T-helper 17 cell (primary cell): Measurements from ENCODE around the gene SLC35F3. TPM values are rescaled to one million over a fixed set of nuclear protein-coding genes. Genes with fewer than 3 reads are reported as not detected.
"Not testable (repeated sequence)": the region's sequence is repeated elsewhere in the genome, so short reads cannot be mapped to it uniquely, and the experiment has no call there.

ENCODE experiments used
- ATAC-seq: fragments of 150-1000 bp; cut with Tn5 transposase; 2 replicates; pipeline ENCODE4 v1.10.0; 2021; ENCODE audit warnings: mild to moderate bottlenecking, moderate library complexity
- DNase-seq, 3 donors: peaks; one replicate each; pipeline versions ENCODE4 v3.0.0 to v3.0.0-alpha.2; 2020 to 2021
- H3K9me3 ChIP-seq: one replicate; pipeline ENCODE4 v1.7.0; 2013; ENCODE audit warnings: low read length, mild to moderate bottlenecking; ENCODE audit not compliant: control insufficient read depth, poor library complexity, severe bottlenecking
- H3K27ac Mint-ChIP-seq: one replicate; pipeline ENCODE4 v1.8.0; 2022; ENCODE audit warnings: mild to moderate bottlenecking, moderate library complexity, mixed read lengths
- H3K27me3 Mint-ChIP-seq: one replicate; pipeline ENCODE4 v1.8.0; 2022; ENCODE audit warnings: mixed read lengths
- H3K36me3 Mint-ChIP-seq: one replicate; pipeline ENCODE4 v1.8.0; 2022; ENCODE audit warnings: low read depth, mixed read lengths
- H3K4me1 Mint-ChIP-seq: one replicate; pipeline ENCODE4 v1.8.0; 2022; ENCODE audit warnings: mild to moderate bottlenecking, mixed read lengths
- H3K4me3 Mint-ChIP-seq: one replicate; pipeline ENCODE4 v1.8.0; 2022; ENCODE audit warnings: mild to moderate bottlenecking, moderate library complexity, mixed read lengths
- total RNA-seq, 4 donors: library from RNA in 2 of 4; stranded (reverse) in 2 of 4; gene quantifications; one replicate each; pipeline ENCODE4 v1.2.3 and lab custom pipeline; 2022 to 2026

SLC35F3 gene
- total RNA-seq, 2 donors from 2014 or later: 0.10 TPM; not detected in 1

DNA sequence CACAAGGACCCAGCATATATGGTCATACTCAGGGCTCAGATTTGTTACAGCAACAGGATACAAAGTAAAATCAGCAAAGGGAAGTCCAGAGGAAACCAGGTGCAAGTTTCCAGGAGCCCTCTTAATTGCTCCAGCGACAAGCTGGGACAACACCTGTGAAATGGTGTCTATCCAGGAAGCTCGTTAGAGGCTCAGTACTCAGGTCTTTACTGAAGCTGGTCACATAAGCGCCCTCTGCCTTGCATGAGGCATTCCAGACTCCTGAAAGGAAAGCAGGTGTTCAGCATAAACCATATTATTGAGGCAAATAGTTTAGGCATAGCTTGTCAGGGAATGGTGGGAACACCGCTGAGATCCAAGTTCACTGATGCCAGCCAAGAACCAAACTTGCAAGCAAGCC is 231.0 kb downstream of the SLC35F3 start:
- ATAC-seq: no peak
- H3K4me3 Mint-ChIP-seq: peak overlapping the region; percentile 25
- H3K36me3 Mint-ChIP-seq: no peaks in the 10 kb centered on the region
- H3K27ac Mint-ChIP-seq: no peak overlapping the region
- no peaks in the 10 kb centered on the region for H3K4me1 Mint-ChIP-seq
- peaks cover 27% of the 10 kb centered on the region for H3K27me3 Mint-ChIP-seq
- no peaks in the 10 kb centered on the region for H3K9me3 ChIP-seq
- DNase-seq: no peak

- Mint-ChIP-seq H3K27me3 (peaks cover 23% of the 10 kb centered on the region), H3K4me1 (no peaks in the 10 kb centered on the region), H3K4me3 (no peak overlapping the region), H3K27ac (no peak overlapping the region), H3K36me3 (no peaks in the 10 kb centered on the region)
- ATAC-seq (no peak), DNase-seq (no peak)
- no peaks in the 10 kb centered on the region for H3K9me3 ChIP-seq
These were observed 231.6 kb downstream of the SLC35F3 start for GRCh38 chr1:234136073-234136472.

GRCh38 chr1:234139966-234140365 is 235.5 kb downstream of the SLC35F3 start:
- no peaks in the 10 kb centered on the region for H3K4me1 Mint-ChIP-seq
- H3K27ac Mint-ChIP-seq: no peak overlapping the region
- H3K36me3 Mint-ChIP-seq: no peaks in the 10 kb centered on the region
- no peaks in the 10 kb centered on the region for H3K9me3 ChIP-seq
- ATAC-seq: no peak
- DNase-seq: no peak
- no peak overlapping the region for H3K4me3 Mint-ChIP-seq
- H3K27me3 Mint-ChIP-seq: peaks cover 29% of the 10 kb centered on the region

- ATAC-seq (no peak), DNase-seq (no peak)
- H3K9me3 ChIP-seq: no peaks in the 10 kb centered on the region
- no peak overlapping the region for H3K27ac Mint-ChIP-seq
- H3K4me3 Mint-ChIP-seq: no peak overlapping the region
- no peaks in the 10 kb centered on the region for H3K4me1 Mint-ChIP-seq
- H3K27me3 Mint-ChIP-seq: peaks cover 34% of the 10 kb centered on the region
- no peaks in the 10 kb centered on the region for H3K36me3 Mint-ChIP-seq
These were observed 235.9 kb downstream of the SLC35F3 start for GRCh38 chr1:234140388-234140787.

DNA sequence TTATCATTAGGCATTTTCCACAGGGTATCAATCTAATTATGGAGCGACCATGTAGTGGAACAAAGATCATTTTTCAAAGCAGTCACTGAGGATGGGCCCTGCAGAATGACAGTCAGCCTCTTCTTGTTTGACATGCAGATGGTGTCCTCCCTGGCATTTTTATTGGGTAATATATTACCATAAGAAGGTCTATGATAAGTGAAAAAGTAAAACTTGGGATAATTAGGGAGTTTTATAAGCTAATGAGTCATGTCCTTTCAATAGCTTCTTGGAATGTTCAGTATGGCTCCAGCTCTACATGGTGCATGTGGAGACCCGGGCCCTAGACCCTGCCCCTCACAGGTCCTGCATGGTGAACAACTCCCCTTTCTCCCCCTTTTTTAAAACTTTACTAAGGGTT is 236.5 kb downstream of the SLC35F3 start:
- H3K36me3 Mint-ChIP-seq: no peaks in the 10 kb centered on the region
- no peak for DNase-seq
- no peaks in the 10 kb centered on the region for H3K4me1 Mint-ChIP-seq
- no peak overlapping the region for H3K27ac Mint-ChIP-seq
- no peak for ATAC-seq
- H3K9me3 ChIP-seq: no peaks in the 10 kb centered on the region
- H3K27me3 Mint-ChIP-seq: peaks cover 39% of the 10 kb centered on the region
- H3K4me3 Mint-ChIP-seq: no peak overlapping the region

GRCh38 chr1:234143681-234144080 is 239.2 kb downstream of the SLC35F3 start:
- no peak overlapping the region for H3K4me3 Mint-ChIP-seq
- ATAC-seq (no peak), DNase-seq (no peak)
- H3K9me3 ChIP-seq: no peaks in the 10 kb centered on the region
- no peak overlapping the region for H3K27ac Mint-ChIP-seq
- no peaks in the 10 kb centered on the region for H3K36me3 Mint-ChIP-seq
- H3K4me1 Mint-ChIP-seq: peaks cover 5% of the 10 kb centered on the region
- peaks cover 38% of the 10 kb centered on the region for H3K27me3 Mint-ChIP-seq

GRCh38 chr1:234144901-234145300 is 240.4 kb downstream of the SLC35F3 start:
- no peak for ATAC-seq
- H3K27me3 Mint-ChIP-seq: peaks cover 50% of the 10 kb centered on the region

DNA sequence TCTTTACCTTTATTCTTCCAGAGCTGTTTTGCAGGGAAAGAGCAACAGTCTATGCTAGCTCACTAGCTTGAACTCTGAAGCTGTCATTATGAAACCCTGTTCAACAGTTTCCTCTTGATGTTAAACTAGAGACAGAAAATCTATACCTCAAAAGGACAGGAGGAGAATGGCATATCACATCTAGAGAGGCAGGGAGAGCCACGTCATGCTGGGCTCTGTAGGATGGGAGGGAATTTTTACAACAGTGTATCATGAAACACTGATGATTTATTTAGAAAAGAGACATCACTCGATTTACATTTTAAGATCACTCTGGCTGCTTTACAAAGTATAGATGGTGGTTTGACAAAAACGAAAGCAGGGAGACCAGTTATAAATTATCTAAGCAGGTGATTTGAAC is 243.9 kb downstream of the SLC35F3 start:
- Mint-ChIP-seq H3K4me1 (peaks cover 5% of the 10 kb centered on the region), H3K4me3 (no peak overlapping the region), H3K36me3 (no peaks in the 10 kb centered on the region), H3K27ac (no peak overlapping the region), H3K27me3 (peaks cover 65% of the 10 kb centered on the region)
- ATAC-seq (no peak), DNase-seq (no peak)
- H3K9me3 ChIP-seq: no peaks in the 10 kb centered on the region

More at GRCh38 chr1:234144901-234145300, 240.4 kb downstream of the SLC35F3 start:
- H3K4me1 Mint-ChIP-seq: peaks cover 5% of the 10 kb centered on the region
- no peaks in the 10 kb centered on the region for H3K36me3 Mint-ChIP-seq
- no peak for DNase-seq
- no peak overlapping the region for H3K27ac Mint-ChIP-seq
- H3K4me3 Mint-ChIP-seq: no peak overlapping the region
- H3K9me3 ChIP-seq: no peaks in the 10 kb centered on the region

DNA sequence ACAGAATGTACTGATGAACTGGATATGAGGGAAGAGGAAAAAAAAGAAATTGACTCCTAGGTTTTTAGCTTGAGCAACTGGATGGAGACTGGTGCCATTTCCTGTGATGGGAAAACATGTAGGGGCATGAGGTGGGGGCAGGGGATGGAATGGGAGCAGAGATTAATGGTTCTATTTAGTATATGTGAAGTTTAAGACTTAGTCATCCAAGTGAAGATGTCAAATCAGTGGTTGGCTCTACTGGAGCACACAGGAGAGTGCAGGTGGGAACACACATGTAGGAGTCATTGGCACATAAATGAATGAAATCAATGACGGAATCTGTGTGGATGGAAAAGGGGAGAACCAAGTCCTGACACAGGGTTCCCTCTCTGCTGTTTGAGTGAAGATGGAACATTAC is 244.3 kb downstream of the SLC35F3 start:
- Mint-ChIP-seq H3K4me3 (no peak overlapping the region), H3K36me3 (no peaks in the 10 kb centered on the region), H3K27me3 (peaks cover 61% of the 10 kb centered on the region), H3K4me1 (peaks cover 5% of the 10 kb centered on the region), H3K27ac (no peak overlapping the region)
- DNase-seq: no peak
- no peak for ATAC-seq
- no peaks in the 10 kb centered on the region for H3K9me3 ChIP-seq

DNA sequence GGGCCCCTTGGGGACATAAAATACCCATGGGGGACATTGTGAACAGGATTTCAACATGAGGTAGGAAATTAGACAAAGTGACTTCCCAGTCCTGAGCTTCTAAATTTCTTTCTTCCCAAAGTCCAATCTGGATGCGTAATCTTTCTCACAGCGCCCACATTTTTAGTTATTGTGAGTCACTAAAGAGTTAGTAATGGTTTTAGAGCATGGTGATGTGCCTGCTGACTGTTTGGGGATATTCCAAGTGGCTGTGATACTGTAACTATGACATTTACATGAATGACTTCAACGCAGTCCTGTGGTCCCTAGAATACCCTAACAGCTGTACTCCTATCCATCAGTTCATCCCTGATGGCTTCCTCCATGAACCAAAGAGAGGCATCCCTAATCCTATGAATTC is 244.7 kb downstream of the SLC35F3 start:
- peaks cover 5% of the 10 kb centered on the region for H3K4me1 Mint-ChIP-seq
- H3K27ac Mint-ChIP-seq: no peak overlapping the region
- no peaks in the 10 kb centered on the region for H3K9me3 ChIP-seq
- no peak overlapping the region for H3K4me3 Mint-ChIP-seq
- ATAC-seq (no peak), DNase-seq (no peak)
- peaks cover 57% of the 10 kb centered on the region for H3K27me3 Mint-ChIP-seq
- H3K36me3 Mint-ChIP-seq: no peaks in the 10 kb centered on the region

- no peak overlapping the region for H3K27ac Mint-ChIP-seq
- no peak for ATAC-seq
- H3K4me1 Mint-ChIP-seq: peaks cover 5% of the 10 kb centered on the region
- H3K36me3 Mint-ChIP-seq: no peaks in the 10 kb centered on the region
- DNase-seq: no peak
- H3K9me3 ChIP-seq: no peaks in the 10 kb centered on the region
- peaks cover 42% of the 10 kb centered on the region for H3K27me3 Mint-ChIP-seq
- no peak overlapping the region for H3K4me3 Mint-ChIP-seq
These were observed 246.4 kb downstream of the SLC35F3 start for GRCh38 chr1:234150892-234151291.

DNA sequence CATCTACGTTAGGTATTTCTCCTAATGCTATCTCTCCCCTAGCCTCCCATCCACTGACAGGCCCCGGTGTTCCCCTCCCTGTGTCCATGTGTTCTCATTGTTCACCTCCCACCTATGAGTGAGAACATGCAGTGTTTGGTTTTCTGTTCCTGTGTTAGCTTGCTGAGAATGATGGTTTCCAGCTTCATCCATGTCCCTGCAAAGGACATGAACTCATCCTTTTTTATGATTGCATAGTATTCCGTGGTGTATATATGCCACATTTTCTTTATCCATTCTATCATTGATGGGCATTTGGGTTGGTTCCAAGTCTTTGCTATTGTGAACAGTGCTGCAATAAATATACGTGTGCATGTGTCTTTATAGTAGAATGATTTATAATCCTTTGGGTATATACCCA is 247.9 kb downstream of the SLC35F3 start:
- not testable (repeated sequence) for ATAC-seq, H3K4me3 Mint-ChIP-seq, H3K36me3 Mint-ChIP-seq

GRCh38 chr1:234154320-234155251 is 250.1 kb downstream of the SLC35F3 start:
- H3K27me3 Mint-ChIP-seq: peaks cover 24% of the 10 kb centered on the region
- H3K4me1 Mint-ChIP-seq: no peaks in the 10 kb centered on the region
- H3K36me3 Mint-ChIP-seq: no peaks in the 10 kb centered on the region
- DNase-seq: no peak
- no peak overlapping the region for H3K4me3 Mint-ChIP-seq
- no peaks in the 10 kb centered on the region for H3K9me3 ChIP-seq
- ATAC-seq: peak; percentile 37
- H3K27ac Mint-ChIP-seq: no peak overlapping the region

More for the DNA sequence above, 247.9 kb downstream of the SLC35F3 start:
- H3K27ac Mint-ChIP-seq, H3K9me3 ChIP-seq, H3K4me1 Mint-ChIP-seq, DNase-seq: not testable (repeated sequence)
- peaks cover 38% of the 10 kb centered on the region for H3K27me3 Mint-ChIP-seq

GRCh38 chr1:234162661-234163060 is 258.2 kb downstream of the SLC35F3 start:
- no peak overlapping the region for H3K4me3 Mint-ChIP-seq

More at GRCh38 chr1:234162661-234163060, 258.2 kb downstream of the SLC35F3 start:
- ATAC-seq (no peak), DNase-seq (no peak)
- no peaks in the 10 kb centered on the region for H3K36me3 Mint-ChIP-seq
- H3K27me3 Mint-ChIP-seq: peaks cover 34% of the 10 kb centered on the region
- no peak overlapping the region for H3K27ac Mint-ChIP-seq
- H3K4me1 Mint-ChIP-seq: peaks cover 9% of the 10 kb centered on the region
- no peaks in the 10 kb centered on the region for H3K9me3 ChIP-seq
